ENCODE measurements around the gene SPOCK1. TPM values are rescaled to one million over a fixed set of nuclear protein-coding genes. Genes with fewer than 3 reads are reported as not detected.
A peak's percentile ranks its signal among the peaks of the same experiment; 100 is the strongest.

Gene SPOCK1
- total and polyA plus RNA-seq, 2 donors (not counting 3 experiments of a cell fraction or from before 2014, with no cell fraction given), result 144 to 280 TPM

DNA sequence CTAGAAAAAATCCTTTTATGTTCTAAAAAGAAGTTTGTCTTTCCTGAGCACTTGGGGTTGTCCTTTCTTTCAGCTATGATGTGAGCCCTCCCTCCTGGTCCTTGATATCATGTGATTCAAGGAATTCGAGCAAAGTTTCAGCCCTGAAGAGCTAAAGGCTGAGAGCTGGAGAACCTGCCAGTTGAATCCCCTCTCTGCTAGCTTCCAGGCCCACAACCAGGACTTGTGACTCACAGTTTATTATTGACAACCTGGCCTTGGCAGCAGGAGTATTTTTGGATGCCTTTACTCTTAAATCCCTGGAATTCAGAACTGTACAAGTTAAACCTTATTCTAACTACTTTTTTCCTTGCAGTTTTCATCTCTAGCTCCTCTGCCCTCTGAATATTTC is 182.8 kb downstream of the SPOCK1 start:
- no peak overlapping the region for H3K4me3 ChIP-seq (replicated peaks in 1 of 3; ENCODE audit: insufficient read depth in 1 of 3, low read depth in 1 of 3, low read length in 3 of 3)
- no peaks in the 10 kb centered on the region for H3K9me1 ChIP-seq (replicated peaks; ENCODE audit: control insufficient read depth, extremely low read depth, insufficient read depth, low read length)
- dilution Hi-C loops (cut with MboI; ENCODE audit: extremely low pct_ligation_motif_present, low sequenced_read_pairs) (no loop called here), intact Hi-C loops (cut with micrococcal nuclease) (no loop called here)
- ChIA-PET POLR2A (no interaction called here), CTCF (interaction anchor here (0.7 to 2.2 kb wide), 2 partner anchors 8 to 28 kb away, joined by 3 to 6 read pairs; no protein-coding TSS in a partner anchor)
- no peaks in the 10 kb centered on the region for H3K9me3 ChIP-seq (replicated peaks; ENCODE audit: control insufficient read depth, insufficient read depth, low read length)
- DNase-seq (ENCODE audit: low read depth, low spot score) (no peak), FAIRE-seq (peak; percentile 42)
- no peaks in the 10 kb centered on the region for H3K27me3 ChIP-seq (ENCODE audit: control insufficient read depth in 2 of 2, insufficient read depth in 2 of 2, low read length in 2 of 2)
- H3K9ac ChIP-seq (replicated peaks; ENCODE audit: extremely low read depth, insufficient read depth, low read length), result no peak overlapping the region
- H2AFZ ChIP-seq (ENCODE audit: low read depth, low read length), result no peak overlapping the region
- H3K4me1 ChIP-seq (ENCODE audit: control insufficient read depth, extremely low read depth, insufficient read depth, low read length), result peaks cover 6% of the 10 kb centered on the region
- H4K20me1 ChIP-seq (replicated peaks; ENCODE audit: control insufficient read depth, extremely low read depth, insufficient read depth, low read length), result no peaks in the 10 kb centered on the region
- BruUV-seq (replicated peaks), result no TSS peak
- peaks cover 32% of the 10 kb centered on the region for H3K79me2 ChIP-seq (ENCODE audit: control insufficient read depth, insufficient read depth, low read length)
- no peak for TF ChIP-seq FOS (IDR thresholded peaks at IDR 0.05; ENCODE audit: borderline replicate concordance, insufficient read depth, low read length)
- no peak for TF ChIP-seq JUN (IDR thresholded peaks at IDR 0.05; ENCODE audit: borderline replicate concordance, insufficient read depth, insufficient read length, low read depth)
- no peak for TF ChIP-seq GATA2 (IDR thresholded peaks at IDR 0.05; ENCODE audit: insufficient read depth, insufficient read length, low read depth, low read length)
- TF ChIP-seq, protein P1, sequence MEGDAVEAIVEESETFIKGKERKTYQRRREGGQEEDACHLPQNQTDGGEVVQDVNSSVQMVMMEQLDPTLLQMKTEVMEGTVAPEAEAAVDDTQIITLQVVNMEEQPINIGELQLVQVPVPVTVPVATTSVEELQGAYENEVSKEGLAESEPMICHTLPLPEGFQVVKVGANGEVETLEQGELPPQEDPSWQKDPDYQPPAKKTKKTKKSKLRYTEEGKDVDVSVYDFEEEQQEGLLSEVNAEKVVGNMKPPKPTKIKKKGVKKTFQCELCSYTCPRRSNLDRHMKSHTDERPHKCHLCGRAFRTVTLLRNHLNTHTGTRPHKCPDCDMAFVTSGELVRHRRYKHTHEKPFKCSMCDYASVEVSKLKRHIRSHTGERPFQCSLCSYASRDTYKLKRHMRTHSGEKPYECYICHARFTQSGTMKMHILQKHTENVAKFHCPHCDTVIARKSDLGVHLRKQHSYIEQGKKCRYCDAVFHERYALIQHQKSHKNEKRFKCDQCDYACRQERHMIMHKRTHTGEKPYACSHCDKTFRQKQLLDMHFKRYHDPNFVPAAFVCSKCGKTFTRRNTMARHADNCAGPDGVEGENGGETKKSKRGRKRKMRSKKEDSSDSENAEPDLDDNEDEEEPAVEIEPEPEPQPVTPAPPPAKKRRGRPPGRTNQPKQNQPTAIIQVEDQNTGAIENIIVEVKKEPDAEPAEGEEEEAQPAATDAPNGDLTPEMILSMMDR (IDR thresholded peaks at IDR 0.05; ENCODE audit: extremely low read depth in 1 of 2, insufficient read depth in 1 of 2, low read depth in 1 of 2, low read length in 2 of 2), result no peak
- no peak for TF ChIP-seq MYC (IDR thresholded peaks at IDR 0.05; ENCODE audit: low read depth, low read length)
- TF ChIP-seq POLR2A (IDR thresholded peaks at IDR 0.05; ENCODE audit: low read depth, low read length), result no peak
- no peak for TF ChIP-seq POLR2AphosphoS5 (IDR thresholded peaks at IDR 0.05; ENCODE audit: insufficient read depth, low read depth, low read length)
- no peak for TF ChIP-seq EZH2 (IDR thresholded peaks at IDR 0.05; ENCODE audit: borderline replicate concordance, low read depth, low read length, severe bottlenecking)
- TF ChIP-seq MAX (IDR thresholded peaks at IDR 0.05; ENCODE audit: insufficient read depth, insufficient read length), result no peak
- no peak overlapping the region for H3K4me2 ChIP-seq (ENCODE audit: insufficient read depth, low read length)
- no peak overlapping the region for H3K27ac ChIP-seq (ENCODE audit: insufficient read depth, low read depth, low read length)
- H3K36me3 ChIP-seq (ENCODE audit: control insufficient read depth in 2 of 2, extremely low read depth in 1 of 2, insufficient read depth in 2 of 2, low read length in 2 of 2), result no peaks in the 10 kb centered on the region

Data from endothelial cell of umbilical vein (primary cell).